Endothelial cell of umbilical vein (primary cell): ENCODE data around the gene PFDN1. TPM values are rescaled to one million over a fixed set of nuclear protein-coding genes. Genes with fewer than 3 reads are reported as not detected.

Experiments
- BruUV-seq: library from RNA; stranded (reverse); fragments of 400-500 nt; replicated peaks from 2 replicates; lab custom pipeline; 2021; lab: Mats Ljungman, UMichigan
- CTCF ChIA-PET: fragments of 300-600, 350-600 bp; sonication (Branson Sonifier 250); formaldehyde crosslinking; loops from one replicate; lab custom pipeline; 2021; ENCODE audit warnings: antibody characterized with exemption, inconsistent platforms; lab: Charles Lee
- POLR2A ChIA-PET: fragments of 300-600, 350-600 bp; sonication (Branson Sonifier 250); formaldehyde crosslinking; loops from one replicate; lab custom pipeline; 2021; ENCODE audit warnings: antibody characterized with exemption, inconsistent platforms; lab: Charles Lee
- DNase-seq: peaks from one replicate; pipeline ENCODE4 v3.0.0-alpha.2; 2011; ENCODE audit warnings: low read depth, low spot score
- FAIRE-seq: peaks from 2 replicates; lab custom pipeline; 2011; peaks lifted over from hg19 to GRCh38; lab: Jason Lieb, UNC
- H2AFZ ChIP-seq: 2 replicates; pipeline ENCODE4 v1.6.0; 2012; ENCODE audit warnings: low read depth, low read length, control low read depth, inconsistent platforms
- H3K27ac ChIP-seq: 2 replicates; pipeline ENCODE4 v1.5.1; 2011; ENCODE audit warnings: low read depth, mild to moderate bottlenecking, control low read depth, low read length, moderate library complexity; ENCODE audit not compliant: insufficient read depth
- H3K27me3 ChIP-seq, 2 experiments: 2 replicates each; pipeline versions ENCODE4 v1.6.0 to v1.6.1; 2011; ENCODE audit warnings: low read length in 2 of 2, mixed read lengths in 1 of 2; ENCODE audit not compliant: control insufficient read depth in 2 of 2, insufficient read depth in 2 of 2
- H3K36me3 ChIP-seq, 2 experiments: 2 replicates in 1 of 2; 3 replicates in 1 of 2; pipeline ENCODE4 v1.5.1; 2011; ENCODE audit warnings: low read length in 2 of 2, mild to moderate bottlenecking in 1 of 2, moderate library complexity in 1 of 2; ENCODE audit not compliant: control insufficient read depth in 2 of 2, insufficient read depth in 2 of 2; ENCODE audit errors: extremely low read depth in 1 of 2
- H3K4me1 ChIP-seq: 3 replicates; pipeline ENCODE4 v1.5.1; 2011; ENCODE audit warnings: mild to moderate bottlenecking, low read length; ENCODE audit not compliant: control insufficient read depth, insufficient read depth; ENCODE audit errors: extremely low read depth
- H3K4me2 ChIP-seq: 2 replicates; pipeline ENCODE4 v1.6.1; 2011; ENCODE audit warnings: low read length, control low read depth, mixed read lengths; ENCODE audit not compliant: insufficient read depth
- H3K4me3 ChIP-seq, 3 experiments: fragments of 200-600 bp in 1 of 3; sonication (generic), shearing (Covaris generic) in 1 of 3; replicated peaks in 1 of 3; 2 replicates each; pipeline ENCODE4 v1.5.1; 2011 to 2016; ENCODE audit warnings: control low read depth in 3 of 3, low read length in 3 of 3, mild to moderate bottlenecking in 2 of 3, inconsistent platforms in 1 of 3, low read depth in 1 of 3, moderate library complexity in 1 of 3; ENCODE audit not compliant: insufficient read depth in 1 of 3
- H3K79me2 ChIP-seq: 2 replicates; pipeline ENCODE4 v1.6.0; 2012; ENCODE audit warnings: low read length, inconsistent platforms; ENCODE audit not compliant: control insufficient read depth, insufficient read depth
- H3K9ac ChIP-seq: replicated peaks from 2 replicates; pipeline ENCODE3; 2011; ENCODE audit warnings: low read length, control low read depth; ENCODE audit not compliant: insufficient read depth; ENCODE audit errors: extremely low read depth
- H3K9me1 ChIP-seq: replicated peaks from 3 replicates; pipeline ENCODE4 v1.6.0; 2011; ENCODE audit warnings: mild to moderate bottlenecking, low read length; ENCODE audit not compliant: control insufficient read depth, insufficient read depth; ENCODE audit errors: extremely low read depth
- H3K9me3 ChIP-seq: replicated peaks from 2 replicates; pipeline ENCODE4 v1.5.1; 2012; ENCODE audit warnings: low read length, inconsistent platforms; ENCODE audit not compliant: control insufficient read depth, insufficient read depth
- H4K20me1 ChIP-seq: replicated peaks from 2 replicates; pipeline ENCODE3; 2011; ENCODE audit warnings: mild to moderate bottlenecking, low read length; ENCODE audit not compliant: control insufficient read depth, insufficient read depth; ENCODE audit errors: extremely low read depth
- FOS ChIP-seq: IDR thresholded peaks from 2 replicates; pipeline ENCODE4 v1.6.1; 2011; ENCODE audit warnings: mild to moderate bottlenecking, low read length, moderate library complexity, borderline replicate concordance; ENCODE audit not compliant: insufficient read depth
- JUN ChIP-seq: IDR thresholded peaks from 2 replicates; pipeline ENCODE4 v1.6.1; 2011; ENCODE audit warnings: borderline replicate concordance, low read depth; ENCODE audit not compliant: insufficient read length, insufficient read depth
- dilution Hi-C: fragments of 300-500 bp; cut with MboI; formaldehyde crosslinking; loops from one replicate; pipeline ENCODE4 v1.15.0; 2019; ENCODE audit warnings: low sequenced_read_pairs; ENCODE audit not compliant: extremely low pct_ligation_motif_present
- intact Hi-C: fragments of 100-400 bp; cut with micrococcal nuclease; formaldehyde crosslinking; loops from one replicate; pipeline ENCODE4 v1.10.0; 2022
- polyA plus RNA-seq, 4 experiments: library from polyadenylated mRNA; depleted of rRNA in 3 of 4; stranded (reverse) in 3 of 4; unstranded in 1 of 4; fragments of >200 nt; gene quantifications; 2 replicates each; pipeline versions ENCODE4 v1.2.1 to v1.2.3, GENCODE V29; 2011 to 2012; ENCODE audit warnings: missing spikeins in 1 of 4
- total RNA-seq: library from RNA; stranded (reverse); gene quantifications from 2 replicates; pipeline ENCODE4 v1.2.3, GENCODE V29; 2021

Gene PFDN1
- total and polyA plus RNA-seq, 2 donors (not counting 3 experiments of a cell fraction or from before 2014, with no cell fraction given), result 107 to 158 TPM

DNA sequence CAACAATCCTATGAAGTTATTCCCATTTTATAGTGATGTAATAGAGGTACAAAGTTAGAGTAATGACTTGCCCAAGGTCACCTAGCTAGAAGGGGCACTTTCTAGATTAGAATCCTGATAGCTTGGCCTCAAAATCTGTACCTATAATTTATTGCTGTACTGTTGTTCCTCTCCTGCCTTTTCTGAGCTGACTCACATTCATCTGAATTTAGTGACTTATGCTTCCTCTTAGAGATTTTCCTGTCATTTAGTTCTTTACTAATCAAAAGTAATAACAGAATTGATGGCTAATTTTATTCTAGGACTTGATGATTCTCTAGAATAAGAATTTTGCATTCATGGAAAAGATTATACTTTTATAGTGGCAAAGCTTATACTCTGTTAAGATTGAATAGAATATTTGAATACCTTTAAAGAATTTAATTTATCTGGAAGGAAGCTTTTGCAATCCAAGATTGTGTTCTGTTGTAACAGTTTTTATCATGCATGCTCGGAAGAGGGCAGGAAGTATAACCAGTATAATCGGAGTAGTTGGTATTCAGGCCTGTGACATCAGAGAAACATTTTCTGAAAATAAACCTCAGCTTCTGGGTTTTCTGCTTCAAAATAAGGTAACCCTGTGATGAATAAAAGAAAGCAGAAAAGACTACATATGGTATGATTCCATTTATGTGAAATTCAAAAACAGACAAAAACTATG is 106.6 kb downstream of the PFDN1 start:
- BruUV-seq, result no TSS peak
- peak; percentile 33 for DNase-seq
- CTCF ChIA-PET, result interaction anchor here (0.9 to 1.5 kb wide), 7 partner anchors 10 to 163 kb away, joined by 3 to 5 read pairs (median 4); no protein-coding TSS in a partner anchor

More for the DNA sequence above, 106.6 kb downstream of the PFDN1 start:
- Histone ChIP-seq H3K4me2 (no peak overlapping the region), H3K4me1 (peaks cover 8% of the 10 kb centered on the region), H3K4me3 (no peak overlapping the region), H3K36me3 (no peaks in the 10 kb centered on the region), H3K27me3 (no peaks in the 10 kb centered on the region), H3K79me2 (no peaks in the 10 kb centered on the region), H3K9me3 (no peaks in the 10 kb centered on the region), H3K9ac (no peak overlapping the region), H2AFZ (no peak overlapping the region), H3K9me1 (no peaks in the 10 kb centered on the region), H3K27ac (no peak overlapping the region), H4K20me1 (no peaks in the 10 kb centered on the region)
- dilution Hi-C loops, result no loop called here
- POLR2A ChIA-PET, result no interaction called here
- FAIRE-seq, result no peak
- intact Hi-C loops, result no loop called here
- peak; percentile 49 for TF ChIP-seq FOS
- TF ChIP-seq JUN, result no peak

Other genes with a start within 250 kb of the PFDN1 start
- gene PURA, start 189.0 kb downstream of the PFDN1 start, total RNA-seq, result 8.1 and 8.2 TPM in 2 replicates
- 1.1 and 1.3 TPM in 2 replicates for gene PURA, start 189.0 kb downstream of the PFDN1 start, polyA plus RNA-seq
- 2.4 and 3.3 TPM in 2 replicates for gene IGIP, start 177.2 kb downstream of the PFDN1 start, total RNA-seq
- gene IGIP, start 177.2 kb downstream of the PFDN1 start, polyA plus RNA-seq, result 0.62 and 0.86 TPM in 2 replicates
- 28.9 and 36.0 TPM in 2 replicates for gene CYSTM1, start 127.9 kb downstream of the PFDN1 start, total RNA-seq
- gene CYSTM1, start 127.9 kb downstream of the PFDN1 start, polyA plus RNA-seq, result 41.5 and 50.4 TPM in 2 replicates
- gene HBEGF, start 43.5 kb upstream of the PFDN1 start, total RNA-seq, result 33.2 and 35.3 TPM in 2 replicates
- gene HBEGF, start 43.5 kb upstream of the PFDN1 start, polyA plus RNA-seq, result 62.9 and 79.8 TPM in 2 replicates
- gene SLC4A9, start 57.1 kb upstream of the PFDN1 start, total RNA-seq, result not detected in 2 replicates
- not detected in 2 replicates for gene SLC4A9, start 57.1 kb upstream of the PFDN1 start, polyA plus RNA-seq
- gene ANKHD1, start 98.7 kb upstream of the PFDN1 start, total RNA-seq, result 87.0 and 92.4 TPM in 2 replicates
- gene ANKHD1, start 98.7 kb upstream of the PFDN1 start, polyA plus RNA-seq, result 54.8 and 56.1 TPM in 2 replicates
- 7.6 and 8.8 TPM in 2 replicates for gene EIF4EBP3, start 244.6 kb upstream of the PFDN1 start, total RNA-seq
- gene EIF4EBP3, start 244.6 kb upstream of the PFDN1 start, polyA plus RNA-seq, result 3.7 and 6.5 TPM in 2 replicates